Esophagus (tissue), 2 donors: Measurements from ENCODE around the gene OXGR1. TPM values are rescaled to one million over a fixed set of nuclear protein-coding genes. Genes with fewer than 3 reads are reported as not detected.

ENCODE experiments used
- H3K27ac ChIP-seq, 2 donors: one replicate each; pipeline ENCODE4 v1.5.1; 2013; ENCODE audit warnings: low read depth in 2 of 2, mild to moderate bottlenecking in 2 of 2, inconsistent platforms in 1 of 2, low read length in 1 of 2, moderate library complexity in 1 of 2
- H3K27me3 ChIP-seq, 2 donors: one replicate each; pipeline ENCODE4 v1.6.1; 2013; ENCODE audit warnings: low read length in 2 of 2, control low read depth in 1 of 2, mild to moderate bottlenecking in 1 of 2; ENCODE audit not compliant: insufficient read depth in 2 of 2, control insufficient read depth in 1 of 2
- H3K36me3 ChIP-seq, 2 donors: one replicate each; pipeline ENCODE4 v1.6.1; 2013; ENCODE audit warnings: low read length in 1 of 2; ENCODE audit not compliant: control insufficient read depth in 2 of 2, insufficient read depth in 2 of 2
- H3K4me1 ChIP-seq, 2 donors: one replicate each; pipeline ENCODE4 v1.6.1; 2013; ENCODE audit warnings: low read length in 1 of 2; ENCODE audit not compliant: control insufficient read depth in 2 of 2, insufficient read depth in 2 of 2
- H3K4me3 ChIP-seq, 2 donors: one replicate each; pipeline ENCODE4 v1.5.1; 2013; ENCODE audit warnings: low read length in 2 of 2, mild to moderate bottlenecking in 2 of 2, low read depth in 1 of 2, moderate library complexity in 1 of 2
- H3K9me3 ChIP-seq, 2 donors: one replicate each; pipeline ENCODE4 v1.6.1; 2013; ENCODE audit warnings: mild to moderate bottlenecking in 2 of 2, low read depth in 1 of 2, low read length in 1 of 2, moderate library complexity in 1 of 2; ENCODE audit not compliant: control insufficient read depth in 2 of 2, insufficient read depth in 1 of 2
- WGBS, 2 donors: extraction: QIAGEN DNeasy Blood & Tissue Kit; methylation state at CpG; one replicate each; pipeline ENCODE4 v1.1.7; 2013; 5-methylcytosine and 5-hydroxymethylcytosine counted together
- polyA plus RNA-seq, 2 donors: library from polyadenylated mRNA; stranded (reverse); fragments of 200-250 nt; gene quantifications; one replicate each; pipeline ENCODE4 v1.2.3, GENCODE V29; 2013
- donor health status: healthy with polysubstance abuse.
- donor health status: Bipolar disorder and iron deficiency.

OXGR1 gene
- polyA plus RNA-seq, 2 donors, result 0.99 to 1.6 TPM

- Histone ChIP-seq H3K9me3 (peaks cover 0 to 13% of the 10 kb centered on the region in 2 donors), H3K36me3 (no peaks in the 10 kb centered on the region), H3K4me3 (no peak overlapping the region), H3K27me3 (no peaks in the 10 kb centered on the region), H3K27ac (no peak overlapping the region), H3K4me1 (no peaks in the 10 kb centered on the region)
- WGBS, 2 donors, result 89 to 93% methylated on average over 2 of the region's 2 CpGs
These were observed 26.2 kb downstream of the OXGR1 start for GRCh38 chr13:96968027-96968426.

- Histone ChIP-seq H3K4me3 (no peak overlapping the region), H3K36me3 (no peaks in the 10 kb centered on the region), H3K4me1 (no peaks in the 10 kb centered on the region), H3K27ac (no peak overlapping the region), H3K27me3 (no peaks in the 10 kb centered on the region), H3K9me3 (peaks cover 0 to 13% of the 10 kb centered on the region in 2 donors)
- 81 to 88% methylated on average over 12 of the region's 12 CpGs for WGBS, 2 donors
These were observed 27.0 kb downstream of the OXGR1 start for GRCh38 chr13:96967248-96967745.

- H3K4me1 ChIP-seq, result no peaks in the 10 kb centered on the region
- H3K27ac ChIP-seq, result no peak overlapping the region
- 95% methylated on average over 12 of the region's 12 CpGs for WGBS, 2 donors
- H3K27me3 ChIP-seq, result no peaks in the 10 kb centered on the region
- no peak overlapping the region for H3K4me3 ChIP-seq
- no peaks in the 10 kb centered on the region for H3K36me3 ChIP-seq
- peaks cover 0 to 13% of the 10 kb centered on the region in 2 donors for H3K9me3 ChIP-seq
These were observed 27.7 kb downstream of the OXGR1 start for GRCh38 chr13:96966415-96967102.

- H3K4me3 ChIP-seq, result no peak overlapping the region
- no peaks in the 10 kb centered on the region for H3K27me3 ChIP-seq
- 64 to 69% methylated on average over 2 of the region's 2 CpGs for WGBS, 2 donors
- H3K9me3 ChIP-seq, result peaks cover 0 to 13% of the 10 kb centered on the region in 2 donors
- H3K27ac ChIP-seq, result no peak overlapping the region
- H3K4me1 ChIP-seq, result no peaks in the 10 kb centered on the region
- H3K36me3 ChIP-seq, result no peaks in the 10 kb centered on the region
These were observed 30.3 kb downstream of the OXGR1 start for GRCh38 chr13:96963786-96964475.

- Histone ChIP-seq H3K4me3 (no peak overlapping the region), H3K36me3 (no peaks in the 10 kb centered on the region)
- 81 to 93% methylated on average over 3 of the region's 3 CpGs for WGBS, 2 donors
These were observed 33.9 kb downstream of the OXGR1 start for GRCh38 chr13:96960379-96960778.

GRCh38 chr13:96958286-96958891 lies 35.9 kb downstream of the OXGR1 start:
- 44 to 46% methylated on average over 5 of the region's 5 CpGs for WGBS, 2 donors
- Histone ChIP-seq H3K4me3 (no peak overlapping the region), H3K27ac (no peak overlapping the region), H3K4me1 (no peaks in the 10 kb centered on the region), H3K27me3 (no peaks in the 10 kb centered on the region), H3K9me3 (no peaks in the 10 kb centered on the region), H3K36me3 (no peaks in the 10 kb centered on the region)

More at GRCh38 chr13:96960379-96960778, 33.9 kb downstream of the OXGR1 start:
- no peak overlapping the region for H3K27ac ChIP-seq
- H3K4me1 ChIP-seq, result no peaks in the 10 kb centered on the region
- H3K9me3 ChIP-seq, result no peaks in the 10 kb centered on the region
- no peaks in the 10 kb centered on the region for H3K27me3 ChIP-seq

GRCh38 chr13:96952595-96952994 lies 41.7 kb downstream of the OXGR1 start:
- Histone ChIP-seq H3K27me3 (no peaks in the 10 kb centered on the region), H3K4me3 (no peak overlapping the region), H3K36me3 (no peaks in the 10 kb centered on the region), H3K9me3 (no peaks in the 10 kb centered on the region), H3K27ac (no peak overlapping the region), H3K4me1 (peaks cover 0 to 1% of the 10 kb centered on the region in 2 donors)

GRCh38 chr13:96948127-96948526 lies 46.1 kb downstream of the OXGR1 start:
- no peaks in the 10 kb centered on the region for H3K36me3 ChIP-seq
- 92 to 94% methylated on average over 11 of the region's 11 CpGs for WGBS, 2 donors
- no peaks in the 10 kb centered on the region for H3K9me3 ChIP-seq
- H3K4me1 ChIP-seq, result peaks cover 0 to 8% of the 10 kb centered on the region in 2 donors
- H3K27ac ChIP-seq, result no peak overlapping the region
- H3K27me3 ChIP-seq, result no peaks in the 10 kb centered on the region
- no peak overlapping the region for H3K4me3 ChIP-seq

GRCh38 chr13:96947343-96947910 lies 46.8 kb downstream of the OXGR1 start:
- H3K36me3 ChIP-seq, result no peaks in the 10 kb centered on the region
- H3K27ac ChIP-seq, result peak overlapping the region in 1 of 2 donors; percentile 28
- no peak overlapping the region for H3K4me3 ChIP-seq
- H3K27me3 ChIP-seq, result no peaks in the 10 kb centered on the region
- 77 to 83% methylated on average over 27 of the region's 27 CpGs for WGBS, 2 donors
- peaks cover 0 to 8% of the 10 kb centered on the region in 2 donors for H3K4me1 ChIP-seq
- H3K9me3 ChIP-seq, result no peaks in the 10 kb centered on the region
